Vagina (tissue), 2 donors: ENCODE results near the gene CAP2.

Source experiments
- POLR2AphosphoS5 ChIP-seq, 2 donors: sonication (generic); formaldehyde crosslinking; IDR thresholded peaks; one replicate each; pipeline ENCODE4 v1.9.0; 2017; ENCODE audit warnings: antibody characterized with exemption in 2 of 2, mild to moderate bottlenecking in 2 of 2, low read depth in 1 of 2; ENCODE audit not compliant: insufficient read depth in 1 of 2
- TF ChIP-seq, protein P1 (sequence below), 3 experiments: fragments of 450-650 bp in 2 of 3; fragments of 200-600 bp in 1 of 3; sonication (generic) in 1 of 3; IDR thresholded peaks; one replicate each; pipeline ENCODE4 v1.5.1; 2017 to 2019; ENCODE audit warnings: antibody characterized with exemption in 3 of 3, mild to moderate bottlenecking in 2 of 3, moderate library complexity in 2 of 3

DNA sequence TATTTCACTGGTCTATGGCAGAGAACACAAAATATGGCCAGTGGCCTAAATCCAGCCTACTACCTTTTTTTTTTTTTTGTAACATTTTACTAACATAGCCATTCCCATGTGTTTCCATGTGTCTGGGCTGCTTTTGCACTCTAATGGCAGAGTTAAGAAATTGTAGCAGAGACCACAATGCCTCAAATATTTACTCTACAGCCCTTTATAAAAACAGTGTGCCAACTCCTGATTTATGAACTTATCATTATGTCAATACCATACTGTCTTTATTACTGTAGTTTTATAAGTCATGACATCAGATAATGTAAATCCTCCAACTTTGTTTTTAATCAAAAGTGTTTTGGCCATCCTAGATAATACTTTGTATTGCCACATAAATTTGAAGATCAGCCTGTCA, 27.4 kb upstream of the CAP2 start:
- TF ChIP-seq, protein P1, sequence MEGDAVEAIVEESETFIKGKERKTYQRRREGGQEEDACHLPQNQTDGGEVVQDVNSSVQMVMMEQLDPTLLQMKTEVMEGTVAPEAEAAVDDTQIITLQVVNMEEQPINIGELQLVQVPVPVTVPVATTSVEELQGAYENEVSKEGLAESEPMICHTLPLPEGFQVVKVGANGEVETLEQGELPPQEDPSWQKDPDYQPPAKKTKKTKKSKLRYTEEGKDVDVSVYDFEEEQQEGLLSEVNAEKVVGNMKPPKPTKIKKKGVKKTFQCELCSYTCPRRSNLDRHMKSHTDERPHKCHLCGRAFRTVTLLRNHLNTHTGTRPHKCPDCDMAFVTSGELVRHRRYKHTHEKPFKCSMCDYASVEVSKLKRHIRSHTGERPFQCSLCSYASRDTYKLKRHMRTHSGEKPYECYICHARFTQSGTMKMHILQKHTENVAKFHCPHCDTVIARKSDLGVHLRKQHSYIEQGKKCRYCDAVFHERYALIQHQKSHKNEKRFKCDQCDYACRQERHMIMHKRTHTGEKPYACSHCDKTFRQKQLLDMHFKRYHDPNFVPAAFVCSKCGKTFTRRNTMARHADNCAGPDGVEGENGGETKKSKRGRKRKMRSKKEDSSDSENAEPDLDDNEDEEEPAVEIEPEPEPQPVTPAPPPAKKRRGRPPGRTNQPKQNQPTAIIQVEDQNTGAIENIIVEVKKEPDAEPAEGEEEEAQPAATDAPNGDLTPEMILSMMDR (IDR thresholded peaks at IDR 0.05), result no peak
- no peak for TF ChIP-seq POLR2AphosphoS5 (IDR thresholded peaks at IDR 0.05; ENCODE audit: insufficient read depth in 1 of 2, low read depth in 1 of 2)
